Activated naive CD8-positive, alpha-beta T cell treated with anti-CD3 and anti-CD28 coated beads, Interleukin-2, amount 50 U/mL, for 16 hours (primary cell): Measurements from ENCODE around the gene CYTIP.
"Not testable (repeated sequence)": the region's sequence is repeated elsewhere in the genome, so short reads cannot be mapped to it uniquely, and the experiment has no call there.

Source experiments
- DNase-seq: peaks from one replicate; pipeline ENCODE4 v3.0.0-alpha.2; 2020; ENCODE audit warnings: low read depth, low spot score

The CYTIP gene

DNA sequence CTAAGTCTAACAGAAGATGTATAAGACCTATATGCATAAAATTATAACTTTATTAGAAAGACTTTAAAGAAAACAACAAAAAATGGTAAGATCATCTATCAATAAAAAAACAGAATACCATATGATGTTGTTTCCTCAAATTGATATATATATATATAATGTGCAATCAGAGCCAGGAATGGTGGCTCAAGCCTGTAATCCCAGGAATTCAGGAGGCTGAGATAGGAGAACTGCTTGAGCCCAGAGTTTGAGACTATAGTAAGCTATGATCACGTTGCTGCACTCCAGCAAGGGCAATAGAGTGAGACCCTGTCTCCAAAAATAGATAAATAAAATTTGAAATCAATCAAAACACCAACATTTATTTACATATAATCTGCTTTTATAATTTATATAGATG, 19.5 kb downstream of the CYTIP start:
- no peak for DNase-seq

GRCh38 chr2:157421964-157422363, 21.9 kb downstream of the CYTIP start:
- DNase-seq, result no peak

GRCh38 chr2:157421331-157421944, 22.5 kb downstream of the CYTIP start:
- no peak for DNase-seq

DNA sequence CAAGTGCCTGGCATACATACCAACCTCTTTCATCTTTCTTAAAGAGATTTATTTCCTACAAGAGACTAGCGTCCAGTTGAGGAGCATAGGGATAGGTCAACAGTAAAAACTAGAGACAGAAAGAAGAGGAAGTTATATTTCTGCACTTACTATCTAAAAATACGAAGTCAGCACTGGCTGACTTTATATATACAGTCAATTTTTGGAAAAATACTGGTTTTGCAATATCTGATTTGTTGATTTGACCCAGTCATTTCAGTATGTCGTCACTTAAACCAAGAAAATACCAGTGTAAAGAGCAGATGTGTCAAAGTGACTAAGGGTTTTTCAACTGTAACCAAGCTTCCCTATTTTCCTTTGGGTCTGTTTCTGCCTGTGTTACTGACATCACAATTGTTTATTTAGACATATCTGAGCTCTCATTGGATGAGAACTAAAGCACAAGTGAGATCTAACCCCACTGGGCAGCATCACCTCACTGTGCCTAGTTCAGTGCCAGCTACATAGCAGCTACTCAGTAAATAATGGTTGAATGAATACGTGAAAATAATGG, 23.0 kb downstream of the CYTIP start:
- DNase-seq, result no peak

DNA sequence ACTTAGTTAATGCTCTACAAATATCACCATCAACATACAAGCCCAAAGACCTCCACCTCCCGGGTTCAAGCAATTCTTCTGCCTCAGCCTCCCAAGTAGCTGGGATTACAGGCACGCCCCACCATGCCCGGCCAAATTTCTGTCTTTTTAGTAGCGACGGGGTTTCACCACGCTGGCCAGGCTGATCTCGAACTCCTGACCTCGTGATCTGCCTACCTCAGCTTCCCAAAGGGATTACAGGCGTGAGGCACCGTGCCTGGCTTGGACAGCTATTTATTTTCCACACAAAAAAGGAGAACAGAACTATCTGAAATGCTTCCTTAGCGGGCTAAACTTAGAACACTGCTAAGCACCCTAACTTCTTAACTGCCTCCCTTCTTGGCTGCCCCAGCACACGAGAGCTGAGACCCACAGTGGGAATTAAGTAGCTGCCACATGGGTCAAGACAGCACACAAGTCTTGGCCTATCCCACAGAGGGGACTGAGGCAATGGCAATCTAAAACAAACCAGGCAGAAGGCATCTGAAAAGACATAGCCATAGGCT, 24.8 kb downstream of the CYTIP start:
- no peak for DNase-seq

DNA sequence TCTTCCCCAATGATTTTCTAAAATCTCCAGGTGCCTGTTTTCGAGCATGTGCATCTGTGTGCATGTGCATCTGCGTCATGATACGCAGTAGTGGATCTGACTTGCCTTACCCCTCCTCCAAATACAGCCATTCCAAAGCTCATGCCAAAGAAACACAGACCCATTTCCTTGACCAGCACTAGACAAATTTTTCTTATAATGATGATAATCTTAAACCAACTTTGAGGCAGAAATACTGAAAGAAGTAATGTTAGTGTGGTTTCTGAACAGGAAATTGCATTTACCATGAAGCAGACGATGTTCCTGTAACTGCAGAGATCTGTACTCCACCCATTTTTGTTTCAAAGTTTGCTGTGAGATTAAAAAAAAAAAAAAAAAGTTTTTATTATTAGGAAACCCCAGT, 25.6 kb downstream of the CYTIP start:
- no peak for DNase-seq

DNA sequence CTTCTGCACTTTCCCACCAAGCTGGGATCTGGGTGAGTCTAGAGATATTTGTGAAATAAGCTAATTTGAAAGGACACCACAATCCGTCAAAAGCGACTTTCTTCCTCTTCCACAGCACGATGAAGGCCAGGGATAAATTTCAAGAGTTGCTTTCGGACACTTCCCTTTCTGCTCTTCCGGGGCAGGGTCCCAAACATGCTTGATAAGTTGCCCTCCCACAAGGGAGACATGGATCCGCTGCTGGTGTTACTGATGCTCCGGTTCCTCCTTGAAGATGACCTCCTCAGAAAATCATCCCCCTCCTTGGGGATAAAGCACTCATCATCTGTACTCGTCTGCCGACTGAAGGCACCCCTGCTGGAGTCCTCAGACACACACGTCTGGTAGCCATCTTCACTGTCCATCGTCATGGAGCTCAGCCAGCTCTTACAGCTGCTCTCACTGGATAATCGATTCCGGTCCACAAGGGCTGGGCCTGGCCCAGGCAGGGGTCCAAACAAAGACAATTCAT, 28.2 kb downstream of the CYTIP start:
- no peak for DNase-seq

DNA sequence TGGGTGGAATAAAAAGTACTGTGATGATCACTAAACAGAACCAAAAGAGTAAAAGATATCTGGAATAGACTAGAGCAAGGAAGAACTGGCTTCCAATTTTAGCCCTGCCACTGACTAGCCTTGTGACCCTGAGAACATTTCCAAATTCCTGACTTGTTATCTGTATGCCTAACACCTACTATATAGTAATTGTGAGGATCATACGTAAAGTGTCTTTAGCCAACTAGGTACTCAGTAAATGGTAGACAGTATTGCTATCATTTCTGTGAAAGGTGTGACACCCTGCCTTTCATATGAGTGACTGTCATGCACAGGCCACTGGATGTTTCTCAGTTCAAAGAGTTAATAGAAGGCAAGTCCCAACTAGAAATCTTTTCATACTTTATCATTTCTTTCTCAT, 29.8 kb downstream of the CYTIP start:
- DNase-seq, result no peak

GRCh38 chr2:157413326-157414035, 30.4 kb downstream of the CYTIP start:
- no peak for DNase-seq

DNA sequence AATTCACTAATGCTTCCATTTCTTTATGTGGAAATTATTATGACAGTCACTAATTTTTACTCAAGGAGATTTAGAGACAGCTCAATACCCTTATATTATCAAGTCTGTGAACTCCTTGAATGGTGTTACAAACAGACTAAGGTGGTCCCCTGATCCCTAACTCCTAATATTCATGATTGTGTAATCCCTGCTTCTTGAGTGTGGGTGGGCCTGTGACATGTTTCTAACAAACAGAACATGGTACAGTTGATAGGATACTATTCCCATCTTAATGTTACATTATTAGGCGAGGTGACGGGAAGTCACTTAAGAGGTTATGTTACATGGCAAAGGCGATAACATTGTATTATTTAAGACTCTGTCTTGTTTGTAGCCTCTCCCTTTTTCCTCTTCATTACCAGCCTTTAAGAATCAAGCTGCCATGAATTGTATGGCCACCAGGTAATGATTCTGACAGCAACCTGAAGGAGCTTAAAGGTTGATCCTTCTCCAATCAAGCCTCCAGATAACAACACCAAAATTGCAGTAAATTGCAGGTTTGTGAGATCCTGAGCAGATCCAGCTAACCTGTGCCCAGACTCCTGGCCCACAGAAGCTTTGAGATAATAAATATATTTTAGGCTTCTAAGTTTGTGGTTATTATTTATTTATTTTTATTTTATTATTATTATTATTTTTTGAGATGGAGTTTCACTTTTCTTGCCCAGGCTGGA, 32.1 kb downstream of the CYTIP start:
- DNase-seq, result no peak

GRCh38 chr2:157405398-157405797, 38.5 kb downstream of the CYTIP start:
- DNase-seq, result not testable (repeated sequence)

DNA sequence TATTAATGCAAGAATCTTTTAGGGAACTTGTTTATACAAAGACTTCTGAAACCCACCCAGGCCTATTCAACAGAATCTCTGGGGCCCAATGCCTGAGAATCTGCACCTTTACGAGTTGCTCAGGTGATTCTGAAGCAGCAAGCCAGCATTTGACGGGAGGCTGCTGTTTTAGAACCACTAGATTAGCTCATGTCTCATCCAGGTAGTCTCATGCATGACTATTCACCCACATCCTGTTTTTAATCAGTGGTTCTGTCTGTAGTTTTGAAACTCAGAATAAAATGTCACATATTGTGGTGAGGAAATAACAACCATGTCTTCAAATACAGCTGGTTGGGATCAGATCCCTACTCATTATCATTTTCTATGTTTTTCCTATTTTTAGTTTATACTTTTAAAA, 39.5 kb downstream of the CYTIP start:
- peak; percentile 30 for DNase-seq

- not testable (repeated sequence) for DNase-seq
Measured at GRCh38 chr2:157402801-157403485, 40.9 kb downstream of the CYTIP start.

DNA sequence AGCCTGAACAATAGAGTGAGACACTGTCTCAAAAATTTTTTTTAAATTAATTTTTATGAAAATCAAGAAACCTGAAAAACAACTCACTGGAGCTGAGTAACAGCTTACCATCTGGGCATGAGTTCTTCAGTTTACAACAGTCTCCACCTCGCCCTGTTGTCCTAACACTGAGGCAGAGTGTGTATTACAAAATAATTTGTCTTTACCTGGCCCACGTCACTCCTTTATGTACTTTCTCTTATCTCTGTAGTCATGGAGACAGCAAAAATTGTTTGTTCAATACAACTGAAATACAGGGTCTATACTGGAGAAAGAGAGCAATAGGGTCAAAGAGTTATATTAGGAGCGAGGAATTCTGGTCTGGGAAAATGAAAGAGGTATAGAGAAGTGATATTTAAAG, 48.1 kb downstream of the CYTIP start:
- no peak for DNase-seq

- DNase-seq, result no peak
Measured at GRCh38 chr2:157394928-157395327, 49.0 kb downstream of the CYTIP start.

- no peak for DNase-seq
Measured at GRCh38 chr2:157393348-157393747, 50.5 kb downstream of the CYTIP start.

GRCh38 chr2:157388827-157389226, 55.1 kb downstream of the CYTIP start:
- no peak for DNase-seq

DNA sequence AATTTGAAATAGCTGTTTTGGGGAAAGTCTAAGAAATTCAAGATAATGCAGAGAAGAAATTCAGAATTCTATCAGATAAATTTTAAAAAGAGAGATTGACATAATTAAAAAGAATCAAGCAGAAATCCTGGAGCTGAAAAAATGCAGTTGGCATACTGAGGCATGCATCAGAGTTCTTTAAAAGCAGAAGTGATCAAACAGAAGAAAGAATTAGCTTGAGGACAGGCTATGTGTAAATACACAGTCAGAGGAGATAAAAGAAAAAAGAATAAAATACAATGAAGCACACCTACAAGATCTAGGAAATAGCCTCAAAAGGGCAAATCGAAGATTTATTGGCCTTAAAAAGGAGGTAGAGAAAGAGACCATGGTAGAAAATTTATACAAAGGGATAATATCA, 57.1 kb downstream of the CYTIP start:
- DNase-seq, result no peak

- DNase-seq, result no peak
Measured at GRCh38 chr2:157386247-157386646, 57.6 kb downstream of the CYTIP start.

GRCh38 chr2:157377861-157378260, 66.0 kb downstream of the CYTIP start:
- DNase-seq, result no peak

GRCh38 chr2:157376041-157376440, 67.8 kb downstream of the CYTIP start:
- no peak for DNase-seq

DNA sequence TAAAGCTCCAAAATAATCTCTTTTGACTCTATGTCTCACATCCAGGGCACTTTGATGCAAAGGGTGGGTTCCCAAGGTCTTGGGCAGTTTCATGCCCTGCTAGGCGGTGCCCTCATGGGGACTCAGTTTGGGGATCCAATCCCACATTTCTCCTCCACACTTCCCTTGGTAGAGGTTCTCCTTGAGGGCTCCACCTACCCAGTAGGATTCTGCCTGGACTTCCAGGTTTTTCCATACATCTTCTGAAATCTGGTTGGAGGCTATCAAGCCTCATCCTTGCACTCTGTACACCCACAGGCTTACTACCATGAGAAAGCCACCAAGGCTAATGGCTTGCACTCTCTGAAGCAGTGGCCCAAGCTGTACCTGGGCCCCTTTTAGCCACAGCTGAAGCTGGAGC, 68.5 kb downstream of the CYTIP start:
- no peak for DNase-seq
